Measurements from ENCODE around the gene SEPTIN8.

DNA sequence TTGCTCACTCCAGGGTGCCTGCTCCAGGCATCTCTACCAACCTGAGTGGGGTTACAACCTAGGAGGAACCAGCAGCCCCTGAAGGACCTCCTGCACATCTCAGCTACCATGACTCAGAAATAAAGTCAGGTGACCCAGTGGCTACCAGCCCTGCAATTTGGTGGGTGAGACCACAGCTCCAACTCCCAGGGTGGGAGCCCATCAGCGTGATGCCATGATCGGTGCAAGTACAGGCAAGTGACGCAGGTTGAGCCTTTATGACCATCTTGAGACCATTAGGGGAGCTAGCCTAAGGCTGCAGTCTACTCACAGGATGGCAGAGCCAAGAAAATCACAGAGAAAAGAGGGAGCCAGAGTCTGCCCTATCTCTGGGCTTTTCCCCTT lies 8.6 kb downstream of the SEPTIN8 start:
- TF ChIP-seq POLR2AphosphoS5 (IDR thresholded peaks at IDR 0.05; ENCODE audit: low read depth) (no peak), GABPA (IDR thresholded peaks at IDR 0.05; ENCODE audit: low read depth) (no peak), SPI1 (IDR thresholded peaks at IDR 0.05; ENCODE audit: borderline replicate concordance, low read depth) (no peak)
- TF ChIP-seq, protein P1, sequence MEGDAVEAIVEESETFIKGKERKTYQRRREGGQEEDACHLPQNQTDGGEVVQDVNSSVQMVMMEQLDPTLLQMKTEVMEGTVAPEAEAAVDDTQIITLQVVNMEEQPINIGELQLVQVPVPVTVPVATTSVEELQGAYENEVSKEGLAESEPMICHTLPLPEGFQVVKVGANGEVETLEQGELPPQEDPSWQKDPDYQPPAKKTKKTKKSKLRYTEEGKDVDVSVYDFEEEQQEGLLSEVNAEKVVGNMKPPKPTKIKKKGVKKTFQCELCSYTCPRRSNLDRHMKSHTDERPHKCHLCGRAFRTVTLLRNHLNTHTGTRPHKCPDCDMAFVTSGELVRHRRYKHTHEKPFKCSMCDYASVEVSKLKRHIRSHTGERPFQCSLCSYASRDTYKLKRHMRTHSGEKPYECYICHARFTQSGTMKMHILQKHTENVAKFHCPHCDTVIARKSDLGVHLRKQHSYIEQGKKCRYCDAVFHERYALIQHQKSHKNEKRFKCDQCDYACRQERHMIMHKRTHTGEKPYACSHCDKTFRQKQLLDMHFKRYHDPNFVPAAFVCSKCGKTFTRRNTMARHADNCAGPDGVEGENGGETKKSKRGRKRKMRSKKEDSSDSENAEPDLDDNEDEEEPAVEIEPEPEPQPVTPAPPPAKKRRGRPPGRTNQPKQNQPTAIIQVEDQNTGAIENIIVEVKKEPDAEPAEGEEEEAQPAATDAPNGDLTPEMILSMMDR (IDR thresholded peaks at IDR 0.05; ENCODE audit: insufficient read depth, low read length): no peak
- TF ChIP-seq, protein P2, sequence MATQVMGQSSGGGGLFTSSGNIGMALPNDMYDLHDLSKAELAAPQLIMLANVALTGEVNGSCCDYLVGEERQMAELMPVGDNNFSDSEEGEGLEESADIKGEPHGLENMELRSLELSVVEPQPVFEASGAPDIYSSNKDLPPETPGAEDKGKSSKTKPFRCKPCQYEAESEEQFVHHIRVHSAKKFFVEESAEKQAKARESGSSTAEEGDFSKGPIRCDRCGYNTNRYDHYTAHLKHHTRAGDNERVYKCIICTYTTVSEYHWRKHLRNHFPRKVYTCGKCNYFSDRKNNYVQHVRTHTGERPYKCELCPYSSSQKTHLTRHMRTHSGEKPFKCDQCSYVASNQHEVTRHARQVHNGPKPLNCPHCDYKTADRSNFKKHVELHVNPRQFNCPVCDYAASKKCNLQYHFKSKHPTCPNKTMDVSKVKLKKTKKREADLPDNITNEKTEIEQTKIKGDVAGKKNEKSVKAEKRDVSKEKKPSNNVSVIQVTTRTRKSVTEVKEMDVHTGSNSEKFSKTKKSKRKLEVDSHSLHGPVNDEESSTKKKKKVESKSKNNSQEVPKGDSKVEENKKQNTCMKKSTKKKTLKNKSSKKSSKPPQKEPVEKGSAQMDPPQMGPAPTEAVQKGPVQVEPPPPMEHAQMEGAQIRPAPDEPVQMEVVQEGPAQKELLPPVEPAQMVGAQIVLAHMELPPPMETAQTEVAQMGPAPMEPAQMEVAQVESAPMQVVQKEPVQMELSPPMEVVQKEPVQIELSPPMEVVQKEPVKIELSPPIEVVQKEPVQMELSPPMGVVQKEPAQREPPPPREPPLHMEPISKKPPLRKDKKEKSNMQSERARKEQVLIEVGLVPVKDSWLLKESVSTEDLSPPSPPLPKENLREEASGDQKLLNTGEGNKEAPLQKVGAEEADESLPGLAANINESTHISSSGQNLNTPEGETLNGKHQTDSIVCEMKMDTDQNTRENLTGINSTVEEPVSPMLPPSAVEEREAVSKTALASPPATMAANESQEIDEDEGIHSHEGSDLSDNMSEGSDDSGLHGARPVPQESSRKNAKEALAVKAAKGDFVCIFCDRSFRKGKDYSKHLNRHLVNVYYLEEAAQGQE (IDR thresholded peaks at IDR 0.05; ENCODE audit: insufficient replicate concordance, low read depth): no peak
